Fibroblast of the aortic adventitia (primary cell): ENCODE results near the gene ARHGEF33. TPM values are rescaled to one million over a fixed set of nuclear protein-coding genes. Genes with fewer than 3 reads are reported as not detected.

Experiments
- DNase-seq: peaks from one replicate; pipeline ENCODE4 v3.0.0-alpha.2; 2010; ENCODE audit warnings: low read depth
- H3K4me3 ChIP-seq: 2 replicates; pipeline ENCODE4 v1.5.1; 2011; ENCODE audit warnings: low read depth, mild to moderate bottlenecking, control low read depth, low read length, moderate library complexity
- total RNA-seq: library from RNA; depleted of rRNA; stranded (reverse); fragments of >200 nt; gene quantifications from 2 replicates; pipeline ENCODE4 v1.2.3, GENCODE V29; 2012; ENCODE audit warnings: low replicate concordance
- TF ChIP-seq, protein P1 (sequence below): IDR thresholded peaks from 2 replicates; pipeline ENCODE4 v1.5.1; 2011; ENCODE audit warnings: mild to moderate bottlenecking, low read length, control low read depth, inconsistent platforms; ENCODE audit not compliant: insufficient read depth

Gene ARHGEF33
- total RNA-seq, 1 donor = 0.54 TPM

DNA sequence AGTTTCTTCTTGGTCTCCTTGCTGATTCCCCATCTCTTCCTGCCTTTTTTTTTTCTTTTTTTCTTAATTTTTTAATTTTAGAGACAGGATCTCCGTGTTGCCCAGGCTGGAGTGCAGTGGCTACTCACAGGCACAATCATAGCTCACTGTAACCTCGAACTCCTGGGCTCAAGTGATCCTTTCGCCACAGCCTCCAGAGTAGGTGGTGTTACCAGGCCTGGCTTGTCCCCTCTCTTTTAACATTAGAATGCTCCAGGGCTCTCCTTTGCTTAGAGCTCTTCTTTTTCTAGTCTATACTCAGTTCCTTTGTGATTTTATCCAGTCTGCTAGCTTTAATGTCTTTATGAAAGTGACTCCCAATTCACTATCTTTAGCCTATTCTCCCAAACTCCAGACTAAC, 89.2 kb downstream of the ARHGEF33 start:
- H3K4me3 ChIP-seq = no peak overlapping the region
- DNase-seq = no peak
- TF ChIP-seq, protein P1, sequence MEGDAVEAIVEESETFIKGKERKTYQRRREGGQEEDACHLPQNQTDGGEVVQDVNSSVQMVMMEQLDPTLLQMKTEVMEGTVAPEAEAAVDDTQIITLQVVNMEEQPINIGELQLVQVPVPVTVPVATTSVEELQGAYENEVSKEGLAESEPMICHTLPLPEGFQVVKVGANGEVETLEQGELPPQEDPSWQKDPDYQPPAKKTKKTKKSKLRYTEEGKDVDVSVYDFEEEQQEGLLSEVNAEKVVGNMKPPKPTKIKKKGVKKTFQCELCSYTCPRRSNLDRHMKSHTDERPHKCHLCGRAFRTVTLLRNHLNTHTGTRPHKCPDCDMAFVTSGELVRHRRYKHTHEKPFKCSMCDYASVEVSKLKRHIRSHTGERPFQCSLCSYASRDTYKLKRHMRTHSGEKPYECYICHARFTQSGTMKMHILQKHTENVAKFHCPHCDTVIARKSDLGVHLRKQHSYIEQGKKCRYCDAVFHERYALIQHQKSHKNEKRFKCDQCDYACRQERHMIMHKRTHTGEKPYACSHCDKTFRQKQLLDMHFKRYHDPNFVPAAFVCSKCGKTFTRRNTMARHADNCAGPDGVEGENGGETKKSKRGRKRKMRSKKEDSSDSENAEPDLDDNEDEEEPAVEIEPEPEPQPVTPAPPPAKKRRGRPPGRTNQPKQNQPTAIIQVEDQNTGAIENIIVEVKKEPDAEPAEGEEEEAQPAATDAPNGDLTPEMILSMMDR = no peak

DNA sequence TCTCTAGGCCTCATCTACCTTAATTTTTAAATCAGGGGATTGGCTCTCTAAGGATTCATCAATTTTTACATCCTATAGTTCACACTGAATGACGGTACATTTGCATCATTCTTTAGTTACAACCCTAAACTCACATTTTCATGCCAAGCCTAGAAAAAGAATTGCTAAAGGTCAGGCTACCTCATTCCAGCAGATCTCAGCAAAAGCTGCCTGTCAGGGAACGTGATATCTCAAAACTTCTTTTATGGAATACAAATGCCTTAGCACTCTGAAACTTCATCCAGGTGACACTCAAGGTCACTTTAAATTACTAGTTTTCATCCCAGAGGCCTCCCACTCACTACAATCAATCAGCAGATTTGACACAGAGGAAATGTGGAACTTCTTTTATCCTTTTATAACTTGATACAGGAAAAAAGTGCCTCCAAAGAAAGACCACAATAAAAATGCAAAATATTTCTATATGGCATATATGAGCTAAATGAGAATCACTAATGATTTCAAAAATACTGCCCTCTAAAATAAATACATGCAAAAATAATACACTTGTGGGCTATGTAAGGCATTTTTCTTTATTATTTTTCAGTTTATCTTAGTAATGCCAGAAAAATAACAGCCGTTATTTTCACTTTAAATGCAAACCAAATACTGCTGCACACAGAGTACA, 91.5 kb downstream of the ARHGEF33 start:
- TF ChIP-seq, protein P1 = no peak
- DNase-seq = no peak
- H3K4me3 ChIP-seq = no peak overlapping the region

GRCh38 chr2:38981670-38982357, 92.1 kb downstream of the ARHGEF33 start:
- DNase-seq = no peak
- no peak overlapping the region for H3K4me3 ChIP-seq
- TF ChIP-seq, protein P1 = no peak

GRCh38 chr2:38982498-38982897, 92.8 kb downstream of the ARHGEF33 start:
- DNase-seq = no peak
- TF ChIP-seq, protein P1 = no peak
- no peak overlapping the region for H3K4me3 ChIP-seq

DNA sequence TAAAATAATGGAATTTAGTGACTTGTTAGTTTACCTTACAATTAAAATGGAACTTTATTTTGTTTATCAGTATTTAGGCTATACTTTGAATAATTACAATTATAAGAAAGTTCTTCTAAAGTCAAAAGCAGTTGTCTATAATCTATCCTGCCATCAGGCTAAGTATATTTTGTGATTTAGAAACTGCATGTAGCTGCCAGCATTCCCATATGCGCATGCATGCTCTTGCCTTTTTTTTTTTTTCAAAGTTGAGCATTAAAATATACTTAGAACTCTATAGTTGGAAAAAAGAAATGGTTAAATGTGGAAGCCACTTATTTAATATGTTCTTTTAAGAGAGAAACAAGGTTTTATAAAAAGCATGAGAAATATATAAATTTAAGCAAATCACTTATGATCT, 99.0 kb downstream of the ARHGEF33 start:
- no peak for DNase-seq
- TF ChIP-seq, protein P1 = no peak
- no peak overlapping the region for H3K4me3 ChIP-seq

- TF ChIP-seq, protein P1 = no peak
- no peak overlapping the region for H3K4me3 ChIP-seq
- DNase-seq = no peak
These were observed 102.2 kb downstream of the ARHGEF33 start for GRCh38 chr2:38991899-38992298.

GRCh38 chr2:38997781-38998180, 108.1 kb downstream of the ARHGEF33 start:
- TF ChIP-seq, protein P1 = no peak
- no peak overlapping the region for H3K4me3 ChIP-seq
- DNase-seq = peak; percentile 94
